HepG2 (cell line): ENCODE data around the gene HTR3C. TPM values are rescaled to one million over a fixed set of nuclear protein-coding genes. Genes with fewer than 3 reads are reported as not detected.

ENCODE experiments used
- AHDC1 ChIP-seq: sonication (generic); formaldehyde crosslinking; IDR thresholded peaks from 2 replicates; pipeline ENCODE4 v1.5.1; 2020; ENCODE audit warnings: mild to moderate bottlenecking, missing genetic modification reagents, borderline replicate concordance
- ATRX ChIP-seq: sonication (generic); formaldehyde crosslinking; IDR thresholded peaks from 2 replicates; pipeline ENCODE4 v1.4.0; 2020; ENCODE audit warnings: missing genetic modification reagents, borderline replicate concordance
- CENPBD1 ChIP-seq: sonication (generic); formaldehyde crosslinking; IDR thresholded peaks from 2 replicates; pipeline ENCODE4 v1.8.0; 2022; ENCODE audit warnings: missing genetic modification reagents, low read depth, mild to moderate bottlenecking, borderline replicate concordance
- DR1 ChIP-seq: sonication (generic); formaldehyde crosslinking; IDR thresholded peaks from 2 replicates; pipeline ENCODE4 v1.8.0; 2021; ENCODE audit warnings: mild to moderate bottlenecking, missing genetic modification reagents, inconsistent platforms
- ETS1 ChIP-seq: sonication (generic); formaldehyde crosslinking; IDR thresholded peaks from 2 replicates; pipeline ENCODE4 v1.4.0; 2020; ENCODE audit warnings: missing genetic modification reagents
- FIP1L1 ChIP-seq: fragments of 200-400 bp; formaldehyde crosslinking; IDR thresholded peaks from 2 replicates; pipeline ENCODE4 v1.6.1; 2018; ENCODE audit warnings: low read depth, mild to moderate bottlenecking, low read length, moderate library complexity, borderline replicate concordance; ENCODE audit not compliant: insufficient read depth
- IKZF4 ChIP-seq: sonication (generic); formaldehyde crosslinking; IDR thresholded peaks from 2 replicates; pipeline ENCODE4 v1.5.1; 2020; ENCODE audit warnings: borderline replicate concordance, mild to moderate bottlenecking, low read depth, missing genetic modification reagents; ENCODE audit errors: not compliant biosample characterization
- JUNB ChIP-seq: sonication (generic); formaldehyde crosslinking; IDR thresholded peaks from 2 replicates; pipeline ENCODE4 v1.8.0; 2022; ENCODE audit warnings: missing genetic modification reagents, mild to moderate bottlenecking, borderline replicate concordance
- KLF13 ChIP-seq: sonication (generic); formaldehyde crosslinking; IDR thresholded peaks from 2 replicates; pipeline ENCODE4 v1.4.0; 2020; ENCODE audit warnings: mild to moderate bottlenecking, missing genetic modification reagents
- MAF1 ChIP-seq: sonication (generic); formaldehyde crosslinking; IDR thresholded peaks from 2 replicates; pipeline ENCODE4 v1.5.0; 2020; ENCODE audit warnings: missing genetic modification reagents, borderline replicate concordance
- MTA3 ChIP-seq: sonication (generic); formaldehyde crosslinking; IDR thresholded peaks from 2 replicates; pipeline ENCODE4 v1.4.0; 2020; ENCODE audit warnings: missing genetic modification reagents
- NFE2L2 ChIP-seq: fragments of 150-350 bp; IDR thresholded peaks from 2 replicates; pipeline ENCODE4 v1.6.1; 2014; ENCODE audit warnings: low read length
- SOX6 ChIP-seq, 2 experiments: fragments of 450-650 bp in 1 of 2; sonication (generic) in 1 of 2; formaldehyde crosslinking in 1 of 2; IDR thresholded peaks; 2 replicates each; pipeline versions ENCODE4 v1.4.0 to v1.6.1; 2017 to 2020; ENCODE audit warnings: antibody characterized with exemption in 1 of 2, mild to moderate bottlenecking in 1 of 2, missing genetic modification reagents in 1 of 2
- SRF ChIP-seq: IDR thresholded peaks from 2 replicates; pipeline ENCODE4 v1.6.1; 2011; ENCODE audit warnings: mild to moderate bottlenecking, low read depth, low read length, moderate library complexity
- ZBTB3 ChIP-seq: sonication (generic); formaldehyde crosslinking; IDR thresholded peaks from 2 replicates; pipeline ENCODE4 v1.4.0; 2020; ENCODE audit warnings: low read depth, mild to moderate bottlenecking, moderate library complexity, missing genetic modification reagents, borderline replicate concordance
- ZFAT ChIP-seq: sonication (generic); formaldehyde crosslinking; conservative IDR thresholded peaks from 2 replicates; pipeline ENCODE4 v1.8.1; 2023; ENCODE audit warnings: missing genetic modification reagents, inconsistent platforms
- ZNF121 ChIP-seq: sonication (generic); formaldehyde crosslinking; IDR thresholded peaks from 2 replicates; pipeline ENCODE4 v1.5.0; 2020; ENCODE audit warnings: mild to moderate bottlenecking, missing genetic modification reagents
- ZNF326 ChIP-seq: sonication (generic); formaldehyde crosslinking; IDR thresholded peaks from 2 replicates; pipeline ENCODE4 v1.4.0; 2020; ENCODE audit warnings: missing genetic modification reagents, borderline replicate concordance
- ZNF446 ChIP-seq: sonication (generic); formaldehyde crosslinking; IDR thresholded peaks from 2 replicates; pipeline ENCODE4 v1.5.0; 2020; ENCODE audit warnings: mild to moderate bottlenecking, missing genetic modification reagents
- ZNF550 ChIP-seq: sonication (generic); formaldehyde crosslinking; IDR thresholded peaks from 2 replicates; pipeline ENCODE4 v1.4.0; 2020; ENCODE audit warnings: mild to moderate bottlenecking, missing genetic modification reagents, borderline replicate concordance
- ZNF564 ChIP-seq: sonication (generic); formaldehyde crosslinking; IDR thresholded peaks from 2 replicates; pipeline ENCODE4 v1.8.1; 2023; ENCODE audit warnings: mild to moderate bottlenecking, missing genetic modification reagents
- ZNF567 ChIP-seq: sonication (generic); formaldehyde crosslinking; IDR thresholded peaks from 2 replicates; pipeline ENCODE4 v1.8.1; 2023; ENCODE audit warnings: mild to moderate bottlenecking, missing genetic modification reagents, borderline replicate concordance
- polyA plus RNA-seq, 8 experiments: library from polyadenylated mRNA; depleted of rRNA in 3 of 8; stranded (reverse) in 7 of 8; unstranded in 1 of 8; fragments of >200 nt; fragmentation: Illumina TruSeq in 4 of 8; extraction: Trizol in 4 of 8; gene quantifications; 2 replicates each; pipeline versions ENCODE4 v1.2.1 to v1.2.3, GENCODE V29; 2011 to 2016; ENCODE audit warnings: low read depth in 4 of 8, missing spikeins in 1 of 8, mixed read lengths in 1 of 8; ENCODE audit not compliant: insufficient read depth in 1 of 8
- total RNA-seq, 5 experiments: library from RNA; depleted of rRNA; stranded (reverse); fragments of >200 nt; fragmentation: Illumina TruSeq; extraction: Trizol; gene quantifications; 2 replicates each; pipeline ENCODE4 v1.2.3, GENCODE V29; 2016; ENCODE audit warnings: low read depth in 1 of 5

The HTR3C gene
- total and polyA plus RNA-seq, 2 of the 13 experiments (the other 11 are each of a cell fraction or from before 2014, with no cell fraction given) = not detected

GRCh38 chr3:184017672-184018423, 35.0 kb upstream of the HTR3C start, which contains the start of gene ABCC5 (continued):
- TF ChIP-seq IKZF4 = no peak
- TF ChIP-seq ZBTB3 (CRISPR knock-in tag) = peak; percentile 42; the same call in 1 of the 2 replicates
- TF ChIP-seq DR1 (CRISPR knock-in tag) = peak; percentile 83; the same call in 1 of the 2 replicates
- TF ChIP-seq ZFAT (CRISPR knock-in tag) = no peak
- TF ChIP-seq FIP1L1 = no peak
- 0 out of 2 replicates have a peak, but pooled peaks have one; percentile 26 for TF ChIP-seq ZNF446 (CRISPR knock-in tag)
- TF ChIP-seq AHDC1 = no peak
- no peak for TF ChIP-seq MTA3 (CRISPR knock-in tag)
- 0 out of 2 replicates have a peak, but pooled peaks have one; percentile 46 for TF ChIP-seq ZNF550
- no peak; the same call in 1 of the 2 replicates for TF ChIP-seq ZNF564 (CRISPR knock-in tag)
- TF ChIP-seq ATRX = no peak
- TF ChIP-seq JUNB (CRISPR knock-in tag) = no peak
- TF ChIP-seq SOX6 (IDR thresholded peaks at IDR 0.05) = no peak
- peak; percentile 34; the same call in 1 of the 2 replicates for TF ChIP-seq SOX6 (CRISPR knock-in tag; IDR thresholded peaks at IDR 0.05)
- TF ChIP-seq KLF13 (CRISPR knock-in tag) = 0 out of 2 replicates have a peak, but pooled peaks have one; percentile 30
- no peak for TF ChIP-seq CENPBD1
- TF ChIP-seq ZNF326 (CRISPR knock-in tag) = no peak
- no peak for TF ChIP-seq SRF
- no peak for TF ChIP-seq ETS1 (CRISPR knock-in tag)
- peak; percentile 73; the same call in 1 of the 2 replicates for TF ChIP-seq MAF1 (CRISPR knock-in tag)
- no peak for TF ChIP-seq NFE2L2
- TF ChIP-seq ZNF567 (CRISPR knock-in tag) = no peak; the same call in 1 of the 2 replicates
- TF ChIP-seq ZNF121 = no peak; the same call in 1 of the 2 replicates
